GM21367 (cell line): ENCODE results near the gene PYURF.

Experiments used
- ATAC-seq: cut with Tn5 transposase; IDR thresholded peaks from one replicate; pipeline ENCODE4 v1.9.1; 2021; ENCODE audit not compliant: unreplicated experiment

PYURF gene

GRCh38 chr4:88514557-88515511, 8.7 kb downstream of the PYURF start:
- ATAC-seq = no peak

- no peak for ATAC-seq
Observed at GRCh38 chr4:88511236-88511635, 12.3 kb downstream of the PYURF start.

- ATAC-seq = no peak
Observed at GRCh38 chr4:88503344-88503743, 20.2 kb downstream of the PYURF start.

GRCh38 chr4:88497859-88498409, 25.6 kb downstream of the PYURF start:
- no peak for ATAC-seq

GRCh38 chr4:88489100-88489761, 34.3 kb downstream of the PYURF start:
- ATAC-seq = no peak

GRCh38 chr4:88481537-88481936, 42.0 kb downstream of the PYURF start:
- ATAC-seq = no peak

GRCh38 chr4:88478247-88478646, 45.3 kb downstream of the PYURF start:
- no peak for ATAC-seq

GRCh38 chr4:88477229-88477860, 46.2 kb downstream of the PYURF start:
- ATAC-seq = no peak
